Amniotic stem cell (primary cell): ENCODE data around the gene MIR17HG.
"Not testable (repeated sequence)": the region's sequence is repeated elsewhere in the genome, so short reads cannot be mapped to it uniquely, and the experiment has no call there.

Experiments
- DNase-seq: peaks from one replicate; lab custom pipeline; 2025; lab: John Stamatoyannopoulos, UW

MIR17HG gene

GRCh38 chr13:91347996-91348905 lies 764 bp downstream of the MIR17HG start:
- DNase-seq = peak; percentile 42

- DNase-seq = peak; percentile 55
Observed at GRCh38 chr13:91348906-91349435, 1.5 kb downstream of the MIR17HG start.

- DNase-seq = no peak
Observed at GRCh38 chr13:91349992-91350911, 2.8 kb downstream of the MIR17HG start.

- no peak for DNase-seq
Observed at GRCh38 chr13:91351123-91351522, 3.6 kb downstream of the MIR17HG start.

- no peak for DNase-seq
Observed at GRCh38 chr13:91351980-91352379, 4.5 kb downstream of the MIR17HG start.

GRCh38 chr13:91352891-91353290 lies 5.4 kb downstream of the MIR17HG start:
- not testable (repeated sequence) for DNase-seq

GRCh38 chr13:91353494-91353893 lies 6.0 kb downstream of the MIR17HG start:
- DNase-seq = no peak

- no peak for DNase-seq
Observed at GRCh38 chr13:91355099-91355825, 7.8 kb downstream of the MIR17HG start.

- DNase-seq = no peak
Observed at GRCh38 chr13:91355826-91356710, 8.6 kb downstream of the MIR17HG start.

- no peak for DNase-seq
Observed at GRCh38 chr13:91356919-91357612, 9.6 kb downstream of the MIR17HG start.

- no peak for DNase-seq
Observed at GRCh38 chr13:91357613-91358386, 10.3 kb downstream of the MIR17HG start.

GRCh38 chr13:91358387-91358782 lies 10.9 kb downstream of the MIR17HG start:
- no peak for DNase-seq

- no peak for DNase-seq
Observed at GRCh38 chr13:91359111-91359510, 11.6 kb downstream of the MIR17HG start.

- no peak for DNase-seq
Observed at GRCh38 chr13:91359631-91360030, 12.1 kb downstream of the MIR17HG start.

GRCh38 chr13:91360246-91360751 lies 12.8 kb downstream of the MIR17HG start:
- no peak for DNase-seq

GRCh38 chr13:91361755-91362271 lies 14.3 kb downstream of the MIR17HG start:
- no peak for DNase-seq

GRCh38 chr13:91362908-91363307 lies 15.4 kb downstream of the MIR17HG start:
- DNase-seq = no peak

GRCh38 chr13:91368101-91368500 lies 20.6 kb downstream of the MIR17HG start:
- DNase-seq = no peak
